ENCODE results near the gene ACLY.
"Not testable (repeated sequence)": the region's sequence is repeated elsewhere in the genome, so short reads cannot be mapped to it uniquely, and the experiment has no call there.

Gene ACLY

DNA sequence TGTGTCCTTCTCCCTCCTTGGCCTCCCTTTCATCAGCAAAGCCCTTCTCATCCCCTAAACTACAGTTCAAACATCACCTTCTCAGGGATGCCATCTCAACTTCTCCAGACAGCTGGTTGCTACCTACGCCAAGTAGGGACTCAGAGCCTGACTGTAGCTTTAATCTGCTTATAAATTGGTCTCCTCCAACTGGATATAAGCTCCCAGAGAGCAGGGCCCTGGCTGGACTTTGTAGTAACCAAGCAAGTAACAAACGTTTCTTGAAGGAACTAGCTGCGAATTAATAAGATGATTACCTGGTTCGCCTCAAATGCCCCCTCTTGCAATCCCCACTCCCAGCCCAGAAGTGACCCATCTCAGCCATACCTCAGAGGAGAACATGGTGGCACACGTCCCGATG, 36.0 kb downstream of the ACLY start:
- FAIRE-seq: no peak
- DNase-seq (ENCODE audit: insufficient read length, low spot score): no peak

DNA sequence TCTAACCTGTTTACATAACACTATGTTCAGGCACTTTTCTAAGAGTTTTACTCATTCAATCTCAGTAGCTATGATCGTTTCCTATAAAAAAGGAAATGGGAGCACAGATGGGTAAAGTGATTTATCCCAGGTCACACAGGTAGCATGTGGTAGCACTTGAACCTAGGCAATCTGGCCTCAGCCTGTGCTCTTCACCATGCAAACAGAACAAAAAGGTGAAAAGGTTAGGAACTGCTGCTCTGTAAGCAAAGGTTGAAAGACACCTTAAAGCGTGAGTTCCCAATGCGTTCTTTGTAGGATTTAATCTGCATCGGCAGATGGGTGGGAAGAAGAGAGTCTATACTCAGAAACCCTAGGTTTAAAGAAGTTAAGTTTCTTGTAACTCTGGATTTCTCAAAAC, 38.6 kb downstream of the ACLY start:
- DNase-seq (ENCODE audit: insufficient read length, low spot score) (no peak), FAIRE-seq (no peak)

DNA sequence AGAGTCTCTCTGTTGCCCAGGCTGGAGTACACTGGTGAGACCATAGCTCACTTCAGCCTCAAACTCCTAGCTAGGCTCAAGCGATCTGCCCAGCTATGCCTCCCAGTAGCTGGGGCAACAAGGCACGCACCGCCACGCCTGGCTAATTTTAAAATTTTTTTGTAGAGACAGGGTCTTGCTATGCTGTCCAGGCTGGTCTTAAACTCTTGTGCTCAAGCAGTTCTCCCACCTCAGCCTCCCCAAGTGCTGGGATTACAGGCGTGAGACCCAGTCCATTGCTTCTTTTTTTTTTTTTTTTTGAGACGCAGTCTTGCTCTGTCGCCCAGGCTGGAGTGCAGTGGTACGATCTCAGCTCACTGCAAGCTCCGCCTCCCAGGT, 44.5 kb downstream of the ACLY start:
- FAIRE-seq: peak; percentile 9
- DNase-seq (ENCODE audit: insufficient read length, low spot score): not testable (repeated sequence)

DNA sequence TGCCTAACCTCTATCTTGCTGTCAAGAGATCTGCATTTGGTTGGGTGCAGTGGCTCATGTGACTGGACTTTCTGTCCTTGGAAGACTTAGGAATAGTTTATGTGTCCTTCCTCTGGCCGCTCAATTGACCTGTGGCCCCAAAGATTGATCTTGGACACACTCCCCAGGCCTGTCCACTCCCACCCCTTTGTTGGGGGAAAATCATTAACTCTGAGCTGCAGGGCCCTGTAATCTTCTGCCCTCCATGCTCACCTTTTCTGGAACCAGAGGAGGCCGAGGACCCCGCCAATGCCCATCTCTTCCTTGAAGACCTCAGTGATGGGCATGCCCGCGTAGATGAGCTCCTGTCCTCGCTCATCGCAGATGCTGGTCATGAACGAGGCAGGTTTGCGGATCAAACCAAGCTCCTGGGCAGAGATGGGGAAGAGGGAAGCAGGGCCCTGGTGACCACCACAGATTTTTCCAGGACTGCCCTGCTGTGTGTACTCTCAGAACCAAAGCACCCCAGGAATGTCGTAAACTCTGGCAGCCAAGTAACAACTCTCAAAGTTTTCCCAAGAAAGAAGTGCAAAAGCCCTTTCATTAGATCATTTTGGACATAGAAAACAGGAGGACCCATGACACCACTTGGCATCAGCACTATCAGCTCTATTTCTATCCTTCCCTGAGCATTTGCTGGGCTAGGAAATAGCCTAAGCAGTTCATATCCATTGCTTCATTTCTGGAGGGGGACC, 45.0 kb downstream of the ACLY start:
- DNase-seq (ENCODE audit: insufficient read length, low spot score) (no peak), FAIRE-seq (peak; percentile 28)

DNA sequence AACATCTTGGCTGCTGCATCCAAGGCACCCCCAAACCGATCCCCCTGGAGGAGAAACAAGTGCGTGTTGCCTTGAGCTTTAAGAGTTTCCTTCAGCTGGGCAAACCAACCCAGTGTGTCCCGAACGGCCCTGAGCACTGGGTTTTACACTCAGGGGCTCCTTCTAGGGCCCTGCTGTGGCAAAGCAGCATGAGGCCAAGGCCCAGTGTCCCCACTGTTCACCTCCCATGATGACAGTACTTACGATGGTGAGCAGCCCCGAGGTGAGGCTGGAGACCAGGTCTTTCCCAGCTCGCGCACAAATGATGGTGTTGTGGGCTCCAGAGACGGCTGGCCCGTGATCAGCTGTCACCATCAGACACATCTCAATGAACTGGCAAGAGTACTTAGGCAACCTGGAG, 47.0 kb downstream of the ACLY start:
- no peak for FAIRE-seq
- DNase-seq (ENCODE audit: insufficient read length, low spot score): no peak

DNA sequence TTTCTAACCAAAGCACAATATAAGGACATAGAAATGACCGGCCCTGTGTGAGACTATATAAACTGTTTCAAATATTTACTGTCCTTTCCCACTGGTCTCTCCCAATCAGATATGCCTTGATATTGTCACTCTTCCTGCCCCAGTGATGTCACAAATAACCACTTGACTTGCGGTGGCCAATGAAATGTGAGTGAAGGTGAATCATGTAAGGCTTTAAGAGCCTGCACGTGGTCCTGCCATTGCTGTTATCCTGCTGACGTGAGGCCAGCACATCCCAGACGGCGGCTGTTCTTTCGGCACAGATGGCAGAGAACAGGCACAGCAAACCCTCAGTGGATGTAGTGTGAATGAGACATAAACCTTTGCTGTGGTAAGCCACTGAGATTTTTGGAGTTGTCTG, 48.1 kb downstream of the ACLY start:
- DNase-seq (ENCODE audit: insufficient read length, low spot score) (no peak), FAIRE-seq (no peak)

DNA sequence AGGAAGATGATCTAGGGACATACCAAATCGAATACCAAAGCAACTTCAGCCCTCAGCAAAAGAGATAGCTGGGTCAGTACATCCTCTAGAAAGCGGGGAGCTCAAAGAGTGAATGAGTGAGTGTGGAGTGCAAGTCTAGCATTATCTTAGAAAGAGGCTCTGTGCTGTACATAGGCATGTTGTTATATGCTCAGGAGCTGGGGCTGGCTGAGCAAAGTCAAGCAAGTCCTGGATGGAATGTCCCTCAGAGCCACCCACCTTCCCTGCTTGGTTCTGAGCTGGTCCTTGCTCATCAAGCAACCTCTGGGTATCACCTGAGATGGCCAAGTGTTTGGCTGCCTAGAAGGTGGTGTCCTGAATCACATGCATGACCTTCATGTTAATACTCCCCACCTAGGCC, 48.7 kb downstream of the ACLY start:
- FAIRE-seq (no peak), DNase-seq (ENCODE audit: insufficient read length, low spot score) (no peak)

DNA sequence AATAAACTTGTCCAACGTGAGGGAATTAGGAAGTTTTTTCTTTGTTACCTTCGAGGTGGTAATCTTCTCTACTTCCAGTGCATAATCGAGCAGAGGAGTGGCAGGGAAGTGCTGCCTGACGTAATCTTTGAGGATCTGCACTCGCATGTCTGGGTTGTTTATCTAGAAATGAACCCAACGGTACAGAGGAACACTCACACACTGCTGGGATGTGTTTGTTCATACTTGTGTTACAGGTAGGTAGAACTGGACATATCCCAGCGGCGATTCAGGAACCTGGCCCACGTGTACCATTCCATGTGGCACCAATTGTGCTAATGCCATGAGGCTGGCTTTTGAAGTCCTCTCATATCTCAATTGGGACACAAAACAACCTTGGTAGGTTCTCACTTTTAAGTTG, 49.3 kb downstream of the ACLY start:
- no peak for DNase-seq (ENCODE audit: insufficient read length, low spot score)
- FAIRE-seq: peak; percentile 33

DNA sequence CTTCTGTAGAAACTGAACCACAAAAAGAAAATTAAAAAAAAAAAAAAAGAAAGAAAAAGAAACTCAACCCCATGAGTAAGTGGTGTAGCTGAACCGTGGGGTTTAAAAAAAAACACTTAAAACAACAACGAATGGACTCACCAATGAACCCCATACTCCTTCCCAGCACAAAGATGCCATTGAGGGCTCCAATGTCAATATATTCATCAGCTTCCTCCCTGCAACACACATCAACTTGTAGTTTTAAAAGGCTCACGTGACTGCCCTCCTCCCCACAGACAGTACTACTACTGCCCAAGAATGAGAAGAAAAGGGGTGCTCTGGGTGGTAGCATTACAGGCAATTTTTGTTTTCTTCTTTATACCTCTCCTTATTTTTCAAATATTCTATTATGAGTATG, 50.2 kb downstream of the ACLY start:
- no peak for FAIRE-seq
- DNase-seq (ENCODE audit: insufficient read length, low spot score): no peak

DNA sequence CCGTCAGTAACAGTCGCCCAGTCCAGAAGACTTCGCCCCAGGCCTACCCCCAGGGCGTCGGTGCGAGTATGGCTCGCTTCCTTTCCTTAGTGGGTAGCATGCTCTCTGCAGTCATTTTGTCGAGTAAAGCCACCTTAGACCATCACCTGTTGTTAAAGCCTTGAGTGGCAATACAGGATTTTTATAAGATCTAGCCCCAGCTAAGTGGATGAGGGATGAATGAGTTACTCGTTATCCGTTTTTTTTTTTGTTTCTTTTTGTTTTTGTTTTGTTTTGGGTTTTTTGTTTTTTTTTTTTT, 53.2 kb downstream of the ACLY start:
- no peak for FAIRE-seq
- no peak for DNase-seq (ENCODE audit: insufficient read length, low spot score)

DNA sequence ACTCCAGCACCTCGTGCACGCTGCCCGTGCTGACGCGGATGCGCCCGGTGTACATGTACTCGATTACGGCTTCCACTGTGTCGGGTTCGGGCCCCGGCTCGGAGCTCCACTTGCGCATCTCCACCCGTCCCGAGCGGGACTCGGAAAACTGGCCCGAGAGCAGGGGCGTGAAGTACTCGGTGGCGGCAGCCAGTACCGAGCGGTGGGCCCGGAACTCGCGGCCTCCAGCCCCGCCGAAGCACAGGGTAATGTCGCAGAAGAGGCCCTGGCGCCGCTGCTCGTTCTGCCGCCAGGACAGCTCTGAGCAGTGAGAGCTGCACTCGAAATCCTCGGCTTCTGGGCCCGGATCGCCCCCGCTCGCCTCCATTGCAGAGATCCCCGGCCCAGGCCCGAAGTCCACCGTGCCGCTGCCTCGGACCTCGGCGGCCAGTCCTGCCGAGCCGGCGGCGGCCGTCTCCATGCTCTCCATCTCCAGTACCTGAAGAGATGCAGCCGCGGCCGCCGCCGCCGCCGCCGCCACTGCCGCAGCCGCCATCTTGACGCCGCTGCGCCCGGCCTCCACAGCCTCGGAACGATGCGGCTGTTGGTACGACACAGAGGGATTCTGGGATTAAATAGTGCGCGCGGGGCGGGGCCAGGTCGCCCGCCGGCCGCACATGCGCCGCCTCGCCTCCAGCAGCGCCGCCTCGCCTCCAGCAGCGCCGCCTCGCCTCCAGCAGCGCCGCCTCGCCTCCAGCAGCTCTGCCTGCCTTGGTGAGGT, 53.7 kb downstream of the ACLY start, which contains the start of gene KLHL11:
TSS of gene KLHL11 (minus strand) at position 588 of the 760 bp plus-strand sequence. CDS start at position 535, 53 bp downstream.
- DNase-seq (ENCODE audit: insufficient read length, low spot score): peak; percentile 96
- peak; percentile 93 for FAIRE-seq

DNA sequence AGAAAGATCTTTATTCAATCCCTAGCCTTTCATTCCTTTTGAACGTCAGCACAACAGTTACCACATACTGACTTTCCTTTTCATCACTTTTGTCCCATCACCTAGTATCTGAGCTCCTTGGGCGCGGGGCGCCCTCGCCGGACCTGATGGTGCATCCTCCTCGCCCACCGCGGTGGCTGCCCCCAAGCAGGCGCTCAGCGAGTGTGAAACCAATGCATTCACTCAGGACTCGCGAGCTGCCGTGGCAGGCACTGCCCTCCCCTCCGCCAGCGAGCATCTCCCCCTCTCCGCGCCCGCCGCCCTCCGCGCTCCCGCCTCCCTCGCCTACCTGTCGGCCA, 54.3 kb downstream of the ACLY start:
- FAIRE-seq (peak; percentile 75), DNase-seq (ENCODE audit: insufficient read length, low spot score) (peak; percentile 35)

DNA sequence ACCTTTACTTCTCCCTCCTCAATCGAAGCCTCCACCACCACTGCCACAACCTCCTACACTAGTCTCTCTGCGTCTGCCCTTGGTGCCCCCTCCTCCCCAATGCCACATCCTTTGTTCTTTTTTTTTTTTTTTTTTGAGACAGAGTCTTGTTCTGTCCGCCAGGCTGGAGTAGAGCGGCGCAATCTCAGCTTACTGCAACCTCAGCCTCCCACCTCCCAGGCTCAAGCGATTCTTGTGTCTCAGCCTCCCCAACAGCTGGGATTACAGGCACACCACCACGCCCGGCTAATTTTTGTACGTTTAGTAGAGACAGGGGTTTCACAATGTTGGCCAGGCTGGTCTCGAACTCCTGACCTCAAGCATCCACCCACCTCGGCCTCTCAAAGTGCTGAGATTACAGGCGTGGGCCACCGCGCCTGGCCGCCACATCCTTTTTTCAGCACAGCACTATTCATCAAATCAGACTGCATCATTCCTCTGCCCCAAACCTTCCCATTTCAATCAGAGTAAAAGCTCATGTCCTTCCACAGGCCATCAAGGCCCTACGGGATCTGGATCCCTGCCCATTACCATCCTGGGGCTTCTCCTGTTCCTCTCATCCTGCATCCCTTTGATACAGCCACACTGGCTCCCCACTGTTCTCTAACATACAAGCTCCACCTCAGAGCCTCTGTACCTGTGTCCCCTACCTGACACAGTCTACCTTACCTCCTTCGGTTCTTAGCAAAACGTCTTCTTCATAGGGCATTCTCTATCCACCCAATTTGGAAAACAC, 55.5 kb downstream of the ACLY start:
- DNase-seq (ENCODE audit: insufficient read length, low spot score) (no peak), FAIRE-seq (no peak)

DNA sequence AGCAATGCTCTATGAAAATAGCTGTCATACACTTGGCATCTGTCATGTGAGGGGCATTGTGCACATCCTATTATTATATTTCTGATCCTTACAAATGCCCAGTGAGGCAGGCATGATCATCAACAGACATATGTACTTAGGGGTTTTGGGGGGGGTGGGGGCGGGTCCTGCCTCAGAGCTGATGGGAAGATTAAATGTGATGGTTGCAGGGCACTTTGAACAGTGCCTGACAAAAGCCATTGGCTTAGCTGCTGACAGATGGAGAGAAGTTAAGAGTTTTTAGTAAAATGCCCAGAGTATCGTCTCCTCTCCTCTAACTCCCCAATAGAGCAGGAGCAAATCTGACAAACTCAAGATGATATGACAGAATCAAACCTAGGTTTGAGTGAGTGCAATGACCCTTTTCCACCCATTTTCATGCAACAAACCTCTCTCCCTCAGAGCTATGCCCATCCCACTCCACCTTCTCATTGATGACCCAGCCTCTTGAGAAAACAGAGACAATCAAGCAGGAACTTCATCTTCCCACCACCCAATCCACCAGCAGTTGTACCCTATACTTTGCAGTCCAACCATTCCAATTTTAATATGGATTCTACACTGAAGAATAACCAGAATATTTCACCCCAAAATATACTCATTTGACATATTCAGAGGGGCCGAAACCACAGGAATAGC, 58.4 kb downstream of the ACLY start:
- no peak for FAIRE-seq
- no peak for DNase-seq (ENCODE audit: insufficient read length, low spot score)

DNA sequence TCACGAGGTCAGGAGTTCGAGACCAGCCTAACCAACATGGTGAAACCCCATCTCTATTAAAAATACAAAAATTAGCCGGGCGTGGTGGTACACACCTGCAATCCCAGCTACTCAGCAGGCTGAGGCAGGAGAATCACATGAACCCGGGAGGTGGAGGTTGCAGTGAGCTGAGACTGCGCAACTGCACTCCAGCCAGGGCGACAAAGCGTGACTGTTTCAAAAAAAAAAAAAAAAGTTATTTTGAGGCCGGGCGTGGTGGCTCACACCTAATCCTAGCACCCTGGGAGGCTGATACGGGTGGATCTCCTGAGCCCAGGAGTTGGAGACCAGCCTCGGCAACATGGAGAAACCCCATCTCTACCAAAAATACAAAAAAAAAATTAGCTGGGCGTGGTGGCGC, 67.4 kb downstream of the ACLY start:
- not testable (repeated sequence) for DNase-seq (ENCODE audit: insufficient read length, low spot score); FAIRE-seq

DNA sequence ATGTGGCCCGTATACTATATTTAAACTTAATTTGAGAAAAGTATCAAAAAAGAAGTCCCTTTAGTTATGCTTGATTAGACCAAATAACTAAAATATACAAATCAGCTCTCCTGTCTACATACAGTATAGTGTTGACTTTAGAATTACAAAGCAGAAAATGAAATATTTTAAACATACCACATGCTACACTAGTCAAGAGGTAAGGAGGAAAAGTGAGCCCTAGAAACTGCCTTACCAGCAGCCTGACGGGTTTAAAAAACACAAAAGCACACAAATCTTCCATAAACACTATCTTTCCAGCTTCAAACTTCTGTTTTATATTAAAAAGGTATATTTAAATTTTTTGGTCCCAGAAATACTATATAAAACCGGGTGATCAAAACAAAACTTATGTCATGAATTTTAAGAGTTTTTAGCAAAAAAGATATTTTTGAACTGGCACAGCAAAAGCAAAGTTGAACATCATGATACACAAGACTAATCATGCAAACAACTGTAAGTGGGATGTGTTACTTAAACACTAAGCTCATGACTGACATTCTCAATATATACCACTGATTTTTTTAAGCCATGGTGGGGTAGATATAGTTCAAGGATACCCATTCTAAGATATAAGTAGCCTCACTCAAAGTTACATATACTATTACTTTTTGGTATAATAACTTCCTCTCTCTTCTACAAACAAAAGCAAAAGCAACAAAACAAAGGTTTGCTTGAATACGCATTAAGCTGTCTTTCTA, 69.3 kb downstream of the ACLY start:
- no peak for FAIRE-seq
- DNase-seq (ENCODE audit: insufficient read length, low spot score): no peak

DNA sequence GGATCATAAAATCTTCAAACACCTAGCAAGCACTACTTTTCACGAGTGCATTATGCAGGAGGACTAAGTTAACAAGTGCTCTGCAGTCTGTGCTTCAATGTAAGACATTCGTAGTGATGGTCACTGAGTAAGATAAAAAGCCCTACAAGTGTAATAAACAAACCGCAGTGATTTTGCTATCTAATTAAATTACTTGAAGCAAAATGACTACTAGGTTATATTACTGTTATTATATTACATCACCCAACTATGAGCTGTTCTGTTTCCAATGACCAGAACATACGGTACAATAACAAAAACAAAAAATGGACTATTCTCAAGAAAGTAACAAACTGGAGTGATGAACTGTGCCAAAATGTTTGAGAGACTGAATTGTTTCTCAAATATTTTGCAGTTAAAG, 70.0 kb downstream of the ACLY start:
- FAIRE-seq (no peak), DNase-seq (ENCODE audit: insufficient read length, low spot score) (no peak)

DNA sequence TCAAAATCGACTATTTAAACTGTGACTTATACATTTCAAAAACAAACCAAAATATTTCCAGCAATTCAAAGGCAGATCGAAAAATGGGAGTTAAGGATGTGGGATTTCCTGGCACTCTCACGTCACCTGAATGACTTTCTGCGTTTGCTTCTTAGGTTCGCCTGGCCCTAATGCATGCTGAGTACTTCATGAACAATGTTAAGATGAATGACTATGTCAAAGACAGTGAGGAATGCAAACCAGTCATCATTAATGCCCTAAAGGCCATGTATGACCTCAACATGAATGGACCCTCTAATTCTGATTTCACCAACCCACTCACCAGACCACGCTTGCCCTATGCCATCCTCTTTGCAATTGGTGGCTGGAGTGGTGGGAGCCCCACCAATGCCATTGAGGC, 73.8 kb downstream of the ACLY start:
- FAIRE-seq: peak; percentile 76
- DNase-seq (ENCODE audit: insufficient read length, low spot score): peak; percentile 47

DNA sequence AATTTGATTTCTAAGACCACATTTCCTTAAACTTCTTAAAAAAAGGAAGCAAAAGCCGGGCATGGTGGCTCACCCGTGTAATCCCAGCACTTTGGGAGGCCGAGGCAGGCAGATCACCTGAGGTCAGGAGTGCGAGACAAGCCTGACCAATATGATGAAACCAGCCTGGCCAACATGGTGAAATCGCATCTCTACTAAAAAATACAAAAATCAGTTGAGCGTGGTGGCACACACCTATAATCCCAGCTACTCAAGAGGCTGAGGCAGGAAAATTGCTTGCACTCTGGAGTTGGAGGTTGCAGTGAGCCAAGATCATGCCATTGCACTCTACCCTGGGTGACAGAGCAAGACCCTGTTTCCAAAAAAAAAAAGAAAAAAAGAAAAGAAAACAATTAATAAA, 78.0 kb downstream of the ACLY start:
- not testable (repeated sequence) for DNase-seq (ENCODE audit: insufficient read length, low spot score); FAIRE-seq

DNA sequence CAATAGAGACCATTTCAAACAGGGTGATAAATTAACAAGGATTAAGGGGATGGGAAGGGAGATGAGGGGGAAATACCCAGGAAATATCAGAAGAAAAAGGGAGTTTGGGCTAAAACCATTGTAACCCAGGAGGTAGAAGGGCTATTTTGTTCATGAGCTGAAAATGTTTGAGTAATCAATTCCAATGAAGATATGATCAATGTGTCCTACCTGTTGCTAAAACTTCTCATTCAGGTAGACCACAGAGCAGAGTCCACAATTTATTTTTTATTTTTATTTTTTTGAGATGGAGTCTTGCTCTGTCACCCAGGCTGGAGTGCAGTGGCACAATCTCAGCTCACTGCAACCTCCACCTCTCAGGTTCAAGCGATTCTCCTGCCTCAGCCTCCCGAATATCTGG, 79.3 kb downstream of the ACLY start:
- not testable (repeated sequence) for FAIRE-seq; DNase-seq (ENCODE audit: insufficient read length, low spot score)

All from HTR-8/SVneo (cell line).